Measurements from ENCODE around the gene IQGAP1. TPM values are rescaled to one million over a fixed set of nuclear protein-coding genes. Genes with fewer than 3 reads are reported as not detected.

Gene IQGAP1
- total and polyA plus RNA-seq, 8 donors, result 178 to 296 (median 222) TPM

DNA sequence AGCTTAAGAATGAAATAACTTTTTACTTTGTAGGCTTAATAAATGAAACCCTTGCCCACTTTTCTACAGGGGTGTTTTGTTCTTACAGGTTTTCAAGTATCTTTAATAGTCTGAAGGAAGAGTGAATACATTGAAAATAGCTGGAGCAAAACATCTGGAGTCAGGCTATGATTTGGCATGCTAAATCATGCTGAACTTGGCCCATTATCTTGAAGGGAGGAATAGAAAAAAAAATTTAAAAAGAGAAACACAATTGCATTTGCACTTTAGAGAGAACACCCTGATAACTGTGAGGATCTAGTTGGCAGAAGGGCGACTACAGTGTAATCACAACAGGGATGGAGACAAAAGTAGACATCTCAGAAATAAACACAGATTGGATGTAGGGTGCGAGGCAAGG lies 1.8 kb upstream of the IQGAP1 start:
- intact Hi-C loops (cut with DNase I), result no loop called here

DNA sequence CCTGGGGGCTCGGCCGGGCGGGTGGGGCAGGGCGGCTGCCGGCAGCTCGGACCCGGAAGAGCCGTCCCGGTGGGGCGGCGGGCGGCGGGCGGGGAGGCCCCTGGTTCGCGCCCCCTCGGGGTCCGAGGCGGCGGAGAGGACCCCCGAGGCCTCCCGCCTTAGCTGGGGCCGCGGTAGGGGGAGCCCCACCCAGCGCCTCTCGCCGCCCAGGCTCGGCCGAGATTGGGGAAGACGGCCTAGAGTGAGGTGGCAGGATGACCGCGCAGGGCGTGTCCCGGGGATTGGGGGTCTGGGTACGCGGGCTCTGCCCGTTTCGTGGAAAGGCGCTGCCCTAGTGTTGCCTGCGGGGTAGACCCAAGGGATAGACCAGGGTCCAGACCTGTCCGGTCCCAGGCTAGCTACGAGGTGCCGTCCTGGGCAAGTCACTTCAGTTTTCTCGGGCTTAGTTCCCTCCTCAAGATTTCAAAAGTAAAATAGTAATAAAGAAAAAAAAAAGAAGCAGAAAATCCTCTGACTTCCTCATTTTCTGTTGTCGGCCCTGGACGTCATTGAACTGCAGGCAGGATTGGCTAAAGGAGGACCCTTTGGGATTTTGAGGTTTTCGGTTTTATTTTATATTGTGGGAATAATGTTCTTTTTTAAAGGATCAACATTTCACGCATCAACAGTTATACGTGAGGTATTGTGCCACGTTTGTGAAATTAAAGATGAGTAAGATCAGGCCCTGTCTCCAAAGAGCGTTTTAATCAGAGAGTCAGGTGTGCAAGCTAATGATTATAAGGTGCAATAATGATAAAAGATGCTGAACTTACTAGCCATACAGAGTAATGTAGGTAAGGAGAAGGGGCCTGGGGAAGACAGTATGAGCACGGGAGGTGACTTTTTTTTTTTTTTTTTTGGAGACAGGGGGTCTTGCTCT lies 679 bp downstream of the IQGAP1 start:
- intact Hi-C loops (cut with DNase I), result no loop called here
- Histone ChIP-seq H3K9me3 (no peaks in the 10 kb centered on the region), H3K36me3 (peaks cover 0 to 30% of the 10 kb centered on the region in 2 donors), H3K4me3 (peak overlapping the region; percentile 67 to 78), H3K27ac (peak overlapping the region; percentile 97 to 100), H3K4me1 (peaks cover 30 to 52% of the 10 kb centered on the region in 2 donors), H3K27me3 (no peaks in the 10 kb centered on the region)
- ATAC-seq, result peak; percentile 61
- no peak for TF ChIP-seq CTCF (IDR thresholded peaks at IDR 0.05)
- peak; percentile 54 to 95 (median 80) for DNase-seq

More for the DNA sequence above, 1.8 kb upstream of the IQGAP1 start:
- TF ChIP-seq CTCF (IDR thresholded peaks at IDR 0.05), result no peak
- H3K4me3 ChIP-seq, result no peak overlapping the region
- H3K4me1 ChIP-seq, result peaks cover 13 to 27% of the 10 kb centered on the region in 2 donors
- H3K27ac ChIP-seq, result no peak overlapping the region
- H3K27me3 ChIP-seq, result no peaks in the 10 kb centered on the region
- ATAC-seq, result no peak
- DNase-seq, result no peak
- no peaks in the 10 kb centered on the region for H3K9me3 ChIP-seq
- H3K36me3 ChIP-seq, result peaks cover 0 to 6% of the 10 kb centered on the region in 2 donors

DNA sequence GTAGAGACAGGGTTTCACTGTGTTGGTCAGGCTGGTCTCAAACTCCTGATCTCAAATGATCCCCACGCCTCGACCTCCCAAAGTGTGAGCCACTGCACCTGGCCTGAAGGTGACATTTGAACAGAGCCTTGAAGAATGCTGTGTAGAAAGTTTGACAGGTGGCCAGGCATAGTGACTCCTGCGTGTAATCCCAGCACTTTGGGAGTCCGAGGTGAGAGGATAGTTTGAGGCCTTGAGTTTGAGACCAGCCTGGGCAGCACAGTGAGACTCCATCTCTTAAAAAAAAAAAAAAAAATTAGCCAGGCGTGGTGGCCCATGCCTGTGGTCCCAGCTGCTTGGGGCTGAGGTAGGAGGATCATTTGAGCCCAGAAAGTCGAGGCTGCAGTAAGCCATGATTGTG lies 1.5 kb downstream of the IQGAP1 start:
- peak overlapping the region; percentile 97 to 100 for H3K27ac ChIP-seq

DNA sequence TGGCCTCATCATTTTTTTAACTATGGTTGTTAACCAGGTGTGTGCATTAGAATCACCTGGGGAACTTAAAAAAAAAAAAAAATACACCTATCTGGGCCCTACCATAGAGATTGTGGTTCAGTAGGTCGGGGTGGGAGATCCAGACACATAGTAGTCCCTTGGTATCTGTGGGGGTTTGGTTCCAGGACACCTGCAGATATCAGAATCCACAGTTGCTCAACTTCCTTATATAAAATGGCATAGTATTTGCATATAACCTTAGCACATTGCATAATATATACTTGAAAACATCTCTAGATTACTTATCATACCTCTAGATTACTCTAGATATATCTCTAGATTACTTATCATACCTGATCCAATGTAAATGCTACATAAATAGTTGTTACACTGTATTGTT lies 5.0 kb downstream of the IQGAP1 start:
- ATAC-seq (no peak), DNase-seq (no peak)
- intact Hi-C loops (cut with DNase I), result no loop called here
- H3K36me3 ChIP-seq, result peaks cover 0 to 30% of the 10 kb centered on the region in 2 donors
- no peak for TF ChIP-seq CTCF (IDR thresholded peaks at IDR 0.05)
- H3K27me3 ChIP-seq, result no peaks in the 10 kb centered on the region
- no peak overlapping the region for H3K4me3 ChIP-seq
- H3K27ac ChIP-seq, result peak overlapping the region in 1 of 2 donors; percentile 37
- no peaks in the 10 kb centered on the region for H3K9me3 ChIP-seq
- peaks cover 37 to 89% of the 10 kb centered on the region in 2 donors for H3K4me1 ChIP-seq

More for the DNA sequence above, 1.5 kb downstream of the IQGAP1 start:
- intact Hi-C loops (cut with DNase I), result no loop called here
- H3K4me1 ChIP-seq, result peaks cover 34 to 60% of the 10 kb centered on the region in 2 donors
- H3K9me3 ChIP-seq, result no peaks in the 10 kb centered on the region
- DNase-seq, result no peak
- no peak for ATAC-seq
- H3K4me3 ChIP-seq, result peak overlapping the region; percentile 67 to 78
- H3K27me3 ChIP-seq, result no peaks in the 10 kb centered on the region
- TF ChIP-seq CTCF (IDR thresholded peaks at IDR 0.05), result no peak
- peaks cover 0 to 30% of the 10 kb centered on the region in 2 donors for H3K36me3 ChIP-seq

DNA sequence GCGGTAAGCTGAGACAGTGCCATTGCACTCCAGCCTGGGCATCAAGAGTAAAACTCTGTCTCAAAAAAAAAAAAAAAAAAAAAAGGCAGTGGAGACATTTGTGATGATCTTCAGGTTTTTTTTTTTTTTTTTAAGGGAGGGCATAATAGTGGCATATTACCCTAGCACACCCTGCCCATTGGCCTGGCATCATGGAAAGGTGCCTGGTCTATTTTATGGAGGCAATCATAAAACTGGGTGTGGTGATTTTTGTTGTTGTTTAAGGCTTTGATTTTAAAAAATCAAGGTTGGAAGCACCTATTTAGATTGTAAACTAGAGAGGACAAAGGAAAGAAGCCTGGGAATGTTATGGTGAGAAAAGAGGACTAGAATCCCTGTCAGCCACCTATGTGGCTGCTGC lies 6.0 kb downstream of the IQGAP1 start:
- Histone ChIP-seq H3K27ac (peak overlapping the region in 1 of 2 donors; percentile 58), H3K9me3 (no peaks in the 10 kb centered on the region), H3K27me3 (no peaks in the 10 kb centered on the region), H3K36me3 (peaks cover 0 to 30% of the 10 kb centered on the region in 2 donors), H3K4me3 (no peak overlapping the region), H3K4me1 (peaks cover 44 to 99% of the 10 kb centered on the region in 2 donors)
- no peak for TF ChIP-seq CTCF (IDR thresholded peaks at IDR 0.05)
- ATAC-seq, result no peak
- DNase-seq, result no peak
- intact Hi-C loops (cut with DNase I), result no loop called here

Measured in left lung (tissue), 10 donors.